ENCODE data around the gene SLC17A7.

DNA sequence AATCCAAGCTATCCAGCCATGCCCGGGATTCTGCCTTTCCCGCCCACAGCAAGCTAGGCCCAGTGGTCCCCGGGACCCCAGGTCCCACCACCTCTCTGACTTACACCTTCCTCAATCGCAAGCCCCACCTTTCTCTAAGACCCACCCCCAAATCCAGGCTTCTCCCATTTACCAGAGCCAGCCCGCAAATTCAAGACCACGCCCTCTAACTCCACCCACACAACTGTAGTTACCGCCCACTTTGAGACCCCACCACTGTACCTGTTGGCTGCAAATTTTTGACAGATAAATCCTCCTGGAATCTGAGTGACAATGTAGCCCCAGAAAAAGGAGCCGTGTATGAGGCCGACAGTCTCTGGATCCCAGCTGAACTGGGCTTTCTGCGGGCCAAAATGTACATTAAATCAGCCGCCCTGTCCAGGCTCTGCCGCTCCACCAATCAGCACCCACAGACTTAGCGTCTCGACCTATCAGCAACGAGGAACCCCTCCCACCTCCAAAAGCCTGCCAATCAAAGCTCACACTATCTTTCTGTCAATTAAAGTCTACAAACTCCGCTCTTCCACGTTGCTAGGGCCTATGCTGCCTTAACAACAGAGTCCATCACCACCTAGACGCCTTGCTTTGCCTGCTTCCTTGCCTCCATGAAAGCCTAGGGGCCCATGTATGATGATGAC, 6.3 kb downstream of the SLC17A7 start:
- TF ChIP-seq ZNF274 (IDR thresholded peaks at IDR 0.05; ENCODE audit: low read depth, low read length), result no peak
- TF ChIP-seq YY1 (IDR thresholded peaks at IDR 0.05; ENCODE audit: insufficient read depth, insufficient read length), result no peak

Data from NT2/D1 (cell line).